ENCODE results near the gene CDSN.

CDSN gene

DNA sequence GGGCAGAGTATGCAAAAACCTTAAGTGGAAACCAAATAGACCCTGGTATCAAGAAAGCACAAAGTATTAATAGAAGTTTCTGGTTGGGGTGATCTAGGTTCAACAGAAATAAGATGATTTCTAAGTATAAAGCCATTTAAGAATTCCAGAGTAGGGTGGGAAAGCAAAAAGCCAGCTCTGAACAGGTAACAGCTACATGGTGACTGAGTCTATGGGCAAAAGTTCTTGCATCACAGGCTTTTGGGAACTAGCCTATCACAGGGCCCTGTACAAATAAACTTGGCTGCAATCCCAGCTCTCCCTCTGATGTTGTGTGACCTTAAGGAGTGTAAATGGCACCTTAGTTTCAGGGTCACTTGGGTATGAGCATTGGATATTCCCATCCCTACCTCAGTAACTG, 43.7 kb upstream of the CDSN start:
- TF ChIP-seq CTCF (IDR thresholded peaks at IDR 0.05; ENCODE audit: control extremely low read depth, extremely low read depth, low read depth, missing control alignments), result no peak
- DNase-seq (ENCODE audit: extremely low spot score), result no peak
- POLR2A ChIA-PET, result no interaction called here
- CTCF ChIA-PET, result interaction anchor here (0.9 to 3.3 kb wide), 7 partner anchors 9 to 278 kb away, joined by 3 to 21 read pairs (median 4); partner anchors contain the start of gene PSORS1C2

DNA sequence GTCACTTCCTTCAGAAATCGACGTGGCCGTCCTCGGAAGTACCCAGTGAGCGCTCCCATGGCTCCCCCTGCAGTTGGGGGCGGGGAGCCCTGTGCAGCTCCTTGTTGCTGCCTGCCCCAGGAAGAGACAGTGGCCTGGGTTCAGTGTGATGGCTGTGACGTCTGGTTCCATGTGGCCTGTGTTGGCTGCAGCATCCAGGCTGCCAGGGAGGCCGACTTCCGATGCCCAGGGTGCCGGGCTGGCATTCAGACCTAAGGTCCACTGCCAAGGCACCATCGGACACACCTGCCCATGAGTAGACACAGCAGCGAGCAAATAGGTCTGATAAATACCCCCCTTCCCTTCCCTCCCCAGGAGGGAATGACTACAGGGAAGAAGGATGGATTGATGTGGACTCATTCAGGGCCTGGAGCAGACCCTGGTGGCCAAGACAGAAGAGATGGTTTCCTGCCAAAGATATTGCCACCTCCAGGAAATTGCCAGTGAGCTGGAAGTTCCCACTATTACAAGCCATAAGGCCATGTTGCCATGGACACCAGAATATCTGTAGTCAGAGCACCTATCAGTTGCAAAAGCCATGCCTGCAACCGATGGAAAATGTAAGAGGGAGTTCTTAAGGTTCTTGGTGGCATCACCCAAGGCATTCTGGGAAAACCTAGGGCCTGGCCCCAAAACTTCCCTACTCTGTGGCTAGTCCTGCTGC, 42.4 kb upstream of the CDSN start:
- CTCF ChIA-PET, result interaction anchor here (0.9 to 3.3 kb wide), 7 partner anchors 12 to 35 kb away, joined by 3 to 21 read pairs (median 5); partner anchors contain the start of gene PSORS1C2
- POLR2A ChIA-PET, result no interaction called here
- no peak for TF ChIP-seq CTCF (IDR thresholded peaks at IDR 0.05; ENCODE audit: control extremely low read depth, extremely low read depth, low read depth, missing control alignments)
- no peak for DNase-seq (ENCODE audit: extremely low spot score)

GRCh38 chr6:31161216-31162126, 41.2 kb upstream of the CDSN start:
- ChIA-PET CTCF (interaction anchor here (1.1 to 3.3 kb wide), 3 partner anchors 21 to 35 kb away, joined by 3 to 15 read pairs (median 3); no protein-coding TSS in a partner anchor), POLR2A (no interaction called here)
- no peak for TF ChIP-seq CTCF (IDR thresholded peaks at IDR 0.05; ENCODE audit: control extremely low read depth, extremely low read depth, low read depth, missing control alignments)
- DNase-seq (ENCODE audit: extremely low spot score), result no peak

GRCh38 chr6:31158863-31159855, 38.9 kb upstream of the CDSN start:
- POLR2A ChIA-PET, result interaction anchor here (1.0 kb wide), 1 partner anchor 36 kb away, joined by 3 read pairs; no protein-coding TSS in a partner anchor
- no peak for TF ChIP-seq CTCF (IDR thresholded peaks at IDR 0.05; ENCODE audit: control extremely low read depth, extremely low read depth, low read depth, missing control alignments)
- CTCF ChIA-PET, result interaction anchor here (0.8 to 3.9 kb wide), 11 partner anchors 12 to 333 kb away, joined by 3 to 19 read pairs (median 5); no protein-coding TSS in a partner anchor
- no peak for DNase-seq (ENCODE audit: extremely low spot score)

DNA sequence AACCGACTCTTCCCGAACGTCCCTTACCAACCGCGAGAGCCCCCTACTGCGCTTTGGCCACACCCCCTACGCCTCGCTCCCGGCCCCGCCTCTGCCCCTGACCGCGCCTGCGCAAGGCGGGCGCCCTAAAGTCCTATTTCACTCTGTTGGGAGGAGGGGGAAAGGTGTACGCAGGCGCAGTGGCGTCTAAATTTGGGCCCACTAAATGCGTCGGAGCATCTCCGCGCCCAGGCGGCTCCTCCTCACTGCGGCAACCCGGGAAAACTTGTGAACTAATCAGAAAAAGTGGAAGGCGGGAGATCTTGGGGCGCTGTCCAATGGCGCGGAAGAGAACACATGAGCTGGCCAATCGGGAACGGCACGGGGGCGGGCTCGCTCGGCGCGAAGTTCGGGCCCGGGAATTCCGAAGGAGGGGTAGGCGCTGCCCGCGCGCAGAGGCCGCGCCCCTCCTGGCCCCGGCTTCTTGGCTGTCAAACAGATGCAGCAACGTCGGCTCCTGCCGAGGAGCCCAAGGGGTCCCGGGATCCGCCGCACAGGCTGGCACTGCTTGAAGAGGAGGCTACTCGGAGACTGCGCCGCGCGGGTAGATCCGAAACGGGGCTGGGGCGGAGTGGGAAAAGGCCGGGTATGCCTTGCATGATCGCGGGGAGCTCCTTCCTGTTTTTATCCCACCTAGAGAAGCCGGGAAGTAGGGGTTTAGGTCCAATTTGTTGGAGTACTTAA, 38.1 kb upstream of the CDSN start, which contains the start of gene TCF19:
Gene TCF19 (plus strand): TSS at position 450 of the 723 bp plus-strand sequence. CDS start 881 bp downstream, outside the sequence.
- CTCF ChIA-PET, result interaction anchor here (1.3 to 3.9 kb wide), 11 partner anchors 8 to 334 kb away, joined by 3 to 19 read pairs (median 5); no protein-coding TSS in a partner anchor
- DNase-seq (ENCODE audit: extremely low spot score), result peak; percentile 100
- no peak for TF ChIP-seq CTCF (IDR thresholded peaks at IDR 0.05; ENCODE audit: control extremely low read depth, extremely low read depth, low read depth, missing control alignments)
- POLR2A ChIA-PET, result interaction anchor here (1.0 kb wide), 1 partner anchor 37 kb away, joined by 3 read pairs; no protein-coding TSS in a partner anchor
